ENCODE measurements around the gene HS3ST5.
"Not testable (repeated sequence)": the region's sequence is repeated elsewhere in the genome, so short reads cannot be mapped to it uniquely, and the experiment has no call there.

DNA sequence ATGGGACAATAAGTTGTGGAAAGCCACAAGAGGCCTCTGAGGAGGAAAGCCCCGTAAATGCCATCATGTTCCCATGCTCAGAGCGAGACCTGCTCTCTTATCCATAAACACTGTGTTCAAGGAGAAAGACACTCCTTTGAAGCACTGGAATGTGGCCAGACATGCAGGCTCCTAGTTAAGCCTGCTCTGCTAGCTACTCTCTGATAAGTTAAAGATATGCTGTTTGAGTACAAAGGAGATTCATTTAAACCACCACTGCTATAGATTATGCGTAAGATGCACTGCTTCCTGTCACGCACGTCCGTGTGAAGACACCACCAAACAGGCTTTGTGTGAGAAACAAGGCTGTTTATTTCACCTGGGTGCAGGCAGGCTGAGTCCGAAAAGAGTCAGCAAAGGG is 331.3 kb downstream of the HS3ST5 start:
- TF ChIP-seq CTCF, POLR2A (IDR thresholded peaks at IDR 0.05): not testable (repeated sequence)
